Measurements from ENCODE around the gene SHKBP1. TPM values are rescaled to one million over a fixed set of nuclear protein-coding genes. Genes with fewer than 3 reads are reported as not detected.

Gene SHKBP1
- total RNA-seq, 5 donors from 2014 or later (not counting 1 experiment from before 2014, with no cell fraction given): 117 to 153 (median 142) TPM

DNA sequence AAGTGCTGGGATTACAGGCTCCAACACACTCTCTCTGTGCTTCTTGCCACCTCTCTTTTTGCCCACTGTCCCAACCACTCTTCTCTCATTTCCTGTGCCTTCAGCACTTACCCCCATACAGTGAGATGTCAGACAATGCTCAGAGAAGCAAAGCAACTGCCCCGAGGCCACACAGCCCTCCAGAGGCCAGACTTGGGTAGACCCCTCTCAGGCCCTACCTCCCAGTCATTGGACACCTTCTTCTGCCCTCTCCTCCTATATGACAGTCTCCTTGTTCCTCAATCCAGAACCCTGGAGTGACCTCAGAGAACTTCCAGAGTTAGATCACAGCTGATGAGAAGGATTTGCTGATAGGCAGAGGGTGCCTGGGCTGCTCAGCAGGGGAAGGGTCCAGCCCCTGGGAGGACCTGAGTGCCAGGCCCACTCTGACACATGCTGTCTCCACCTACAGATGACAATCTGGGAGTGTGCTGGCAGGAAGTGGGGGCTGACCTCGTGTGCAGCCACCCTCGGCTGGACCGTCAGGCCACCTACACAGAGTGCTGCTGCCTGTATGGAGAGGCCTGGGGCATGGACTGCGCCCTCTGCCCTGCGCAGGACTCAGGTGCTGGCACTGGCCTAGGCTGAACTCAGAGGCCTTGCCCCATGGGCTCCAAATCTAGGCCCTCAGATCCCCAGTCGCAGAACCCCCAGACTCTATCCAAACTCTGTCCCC, 48.9 kb downstream of the SHKBP1 start:
- H3K27ac ChIP-seq (ENCODE audit: low read length): no peak overlapping the region
- H3K4me3 ChIP-seq (ENCODE audit: control insufficient read depth in 1 of 2, extremely low read depth in 1 of 2, low read length in 1 of 2): no peak overlapping the region
- Mint-ChIP-seq H3K27ac (peak overlapping the region in 1 of 2 donors; percentile 5), H3K27me3 (no peaks in the 10 kb centered on the region), H3K4me1 (peaks cover 2 to 12% (median 3%) of the 10 kb centered on the region in 3 donors), H3K36me3 (peaks cover 36% of the 10 kb centered on the region), H3K4me3 (no peak overlapping the region), H3K9me3 (no peaks in the 10 kb centered on the region)
- ChIA-PET POLR2A (interaction anchor here in 1 of 2 donors (0.5 kb wide), 1 partner anchor 715 kb away, joined by 4 read pairs; no protein-coding TSS in a partner anchor), CTCF (no interaction called here)
- H3K4me1 ChIP-seq (ENCODE audit: control insufficient read depth in 1 of 2, extremely low read depth in 1 of 2, insufficient read depth in 2 of 2, low read length in 2 of 2): peaks cover 0 to 6% of the 10 kb centered on the region in 2 experiments
- DNase-seq: no peak
- no peaks in the 10 kb centered on the region for H3K9me3 ChIP-seq
- no peak for ATAC-seq (replicated peaks in 1 of 4)
- H3K27me3 ChIP-seq (replicated peaks in 1 of 2; ENCODE audit: control insufficient read depth in 2 of 2, extremely low read depth in 1 of 2, insufficient read depth in 2 of 2, low read length in 1 of 2): no peaks in the 10 kb centered on the region
- 91% methylated on average over 5 of the region's 7 CpGs for WGBS (ENCODE audit: insufficient coverage)
- H3K36me3 ChIP-seq (ENCODE audit: control insufficient read depth in 2 of 2, extremely low read depth in 1 of 2, insufficient read depth in 1 of 2, low read length in 1 of 2): peaks cover 4 to 45% of the 10 kb centered on the region in 2 donors

GRCh38 chr19:40626918-40627317, 50.2 kb downstream of the SHKBP1 start:
- Mint-ChIP-seq H3K4me1 (peaks cover 2 to 13% (median 3%) of the 10 kb centered on the region in 3 donors), H3K36me3 (peaks cover 29% of the 10 kb centered on the region), H3K27me3 (no peaks in the 10 kb centered on the region), H3K9me3 (no peaks in the 10 kb centered on the region), H3K27ac (no peak overlapping the region), H3K4me3 (no peak overlapping the region)
- Histone ChIP-seq H3K4me3 (ENCODE audit: control insufficient read depth in 1 of 2, extremely low read depth in 1 of 2, low read length in 1 of 2) (no peak overlapping the region), H3K36me3 (ENCODE audit: control insufficient read depth in 2 of 2, extremely low read depth in 1 of 2, insufficient read depth in 1 of 2, low read length in 1 of 2) (peaks cover 4 to 37% of the 10 kb centered on the region in 2 donors), H3K4me1 (ENCODE audit: control insufficient read depth in 1 of 2, extremely low read depth in 1 of 2, insufficient read depth in 2 of 2, low read length in 2 of 2) (peaks cover 0 to 8% of the 10 kb centered on the region in 2 experiments), H3K27ac (ENCODE audit: low read length) (no peak overlapping the region), H3K27me3 (replicated peaks in 1 of 2; ENCODE audit: control insufficient read depth in 2 of 2, extremely low read depth in 1 of 2, insufficient read depth in 2 of 2, low read length in 1 of 2) (no peaks in the 10 kb centered on the region), H3K9me3 (no peaks in the 10 kb centered on the region)
- ATAC-seq (replicated peaks in 1 of 4) (no peak), DNase-seq (no peak)
- ChIA-PET CTCF (no interaction called here), POLR2A (interaction anchor here in 1 of 2 donors (0.6 kb wide), 1 partner anchor 8 kb away, joined by 4 read pairs; no protein-coding TSS in a partner anchor)
- WGBS (ENCODE audit: insufficient coverage): 97% methylated on average over 15 of the region's 24 CpGs

- 95% methylated on average over 37 of the region's 39 CpGs for WGBS (ENCODE audit: insufficient coverage)
- ATAC-seq (replicated peaks in 1 of 4): no peak
- Histone ChIP-seq H3K4me3 (ENCODE audit: control insufficient read depth in 1 of 2, extremely low read depth in 1 of 2, low read length in 1 of 2) (no peak overlapping the region), H3K9me3 (no peaks in the 10 kb centered on the region), H3K4me1 (ENCODE audit: control insufficient read depth in 1 of 2, extremely low read depth in 1 of 2, insufficient read depth in 2 of 2, low read length in 2 of 2) (peaks cover 0 to 8% of the 10 kb centered on the region in 2 experiments), H3K27ac (ENCODE audit: low read length) (no peak overlapping the region), H3K36me3 (ENCODE audit: control insufficient read depth in 2 of 2, extremely low read depth in 1 of 2, insufficient read depth in 1 of 2, low read length in 1 of 2) (peaks cover 4 to 30% of the 10 kb centered on the region in 2 donors), H3K27me3 (replicated peaks in 1 of 2; ENCODE audit: control insufficient read depth in 2 of 2, extremely low read depth in 1 of 2, insufficient read depth in 2 of 2, low read length in 1 of 2) (no peaks in the 10 kb centered on the region)
- ChIA-PET CTCF (no interaction called here), POLR2A (no interaction called here)
- Mint-ChIP-seq H3K9me3 (no peaks in the 10 kb centered on the region), H3K4me3 (no peak overlapping the region), H3K27ac (no peak overlapping the region), H3K4me1 (peaks cover 2 to 13% (median 3%) of the 10 kb centered on the region in 3 donors), H3K36me3 (peaks cover 27% of the 10 kb centered on the region), H3K27me3 (no peaks in the 10 kb centered on the region)
- no peak for DNase-seq
These were observed 51.0 kb downstream of the SHKBP1 start for GRCh38 chr19:40627486-40628279.

DNA sequence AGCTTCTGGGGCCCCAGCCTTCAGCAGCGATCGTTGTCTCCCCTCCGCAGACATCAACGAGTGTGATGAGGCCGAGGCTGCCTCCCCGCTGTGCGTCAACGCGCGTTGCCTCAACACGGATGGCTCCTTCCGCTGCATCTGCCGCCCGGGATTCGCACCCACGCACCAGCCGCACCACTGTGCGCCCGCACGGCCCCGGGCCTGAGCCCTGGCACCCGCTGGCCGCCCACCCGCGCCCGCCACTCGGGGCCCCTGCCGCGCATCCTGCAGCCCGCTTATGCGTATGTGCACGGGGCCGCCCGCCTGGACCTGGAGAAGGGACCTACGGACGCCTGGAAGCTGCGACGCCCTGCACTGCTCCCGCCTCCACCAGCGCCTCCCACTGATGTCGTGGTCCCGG, 52.7 kb downstream of the SHKBP1 start:
- peak in 1 of 4 experiments; percentile 5 for ATAC-seq (replicated peaks in 1 of 4)
- Histone ChIP-seq H3K9me3 (no peaks in the 10 kb centered on the region), H3K36me3 (ENCODE audit: control insufficient read depth in 2 of 2, extremely low read depth in 1 of 2, insufficient read depth in 1 of 2, low read length in 1 of 2) (peaks cover 0 to 21% of the 10 kb centered on the region in 2 donors), H3K4me3 (ENCODE audit: control insufficient read depth in 1 of 2, extremely low read depth in 1 of 2, low read length in 1 of 2) (no peak overlapping the region), H3K27me3 (replicated peaks in 1 of 2; ENCODE audit: control insufficient read depth in 2 of 2, extremely low read depth in 1 of 2, insufficient read depth in 2 of 2, low read length in 1 of 2) (no peaks in the 10 kb centered on the region), H3K4me1 (ENCODE audit: control insufficient read depth in 1 of 2, extremely low read depth in 1 of 2, insufficient read depth in 2 of 2, low read length in 2 of 2) (peaks cover 0 to 11% of the 10 kb centered on the region in 2 experiments), H3K27ac (ENCODE audit: low read length) (no peak overlapping the region)
- 94% methylated on average over 38 of the region's 42 CpGs for WGBS (ENCODE audit: insufficient coverage)
- H3K27me3 Mint-ChIP-seq: no peaks in the 10 kb centered on the region
- H3K9me3 Mint-ChIP-seq: no peaks in the 10 kb centered on the region
- POLR2A ChIA-PET: no interaction called here
- H3K4me1 Mint-ChIP-seq: peaks cover 3 to 22% (median 7%) of the 10 kb centered on the region in 3 donors
- H3K36me3 Mint-ChIP-seq: peaks cover 20% of the 10 kb centered on the region
- H3K4me3 Mint-ChIP-seq: peak overlapping the region in 1 of 3 donors; percentile 18
- no peak overlapping the region for H3K27ac Mint-ChIP-seq
- CTCF ChIA-PET: interaction anchor here in 1 of 2 donors (0.5 kb wide), 1 partner anchor 1627 kb away, joined by 3 read pairs; no protein-coding TSS in a partner anchor
- no peak for DNase-seq

DNA sequence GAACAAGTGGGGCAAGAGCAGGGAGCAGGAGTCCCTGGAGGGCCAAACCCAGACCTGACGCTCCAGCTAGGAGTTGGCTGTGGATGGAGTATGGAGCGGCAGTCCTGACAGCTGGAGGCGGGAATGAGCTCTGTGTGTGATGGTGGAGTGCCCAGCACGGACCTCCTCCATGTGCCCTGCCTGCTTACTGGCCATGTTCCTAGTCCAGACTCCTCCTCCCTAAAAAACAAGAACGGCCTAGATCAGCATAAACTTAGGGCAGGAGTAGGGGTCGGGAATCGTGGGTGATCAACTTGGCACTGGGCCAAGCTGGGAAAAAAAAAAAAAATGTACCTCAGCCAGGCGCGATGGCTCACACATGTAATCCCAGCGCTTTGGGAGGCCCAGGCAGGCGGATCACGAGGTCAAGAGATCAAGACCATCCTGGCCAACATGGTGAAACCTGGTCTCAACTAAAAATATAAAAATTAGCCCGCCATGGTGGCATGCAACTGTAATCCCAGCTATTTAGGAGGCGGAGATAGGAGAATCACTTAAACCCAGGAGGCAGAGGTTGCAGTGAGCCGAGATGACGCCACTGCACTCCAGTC, 54.0 kb downstream of the SHKBP1 start:
- 75% methylated on average over 12 of the region's 16 CpGs for WGBS (ENCODE audit: insufficient coverage)
- ChIA-PET CTCF (interaction anchor here (0.6 to 0.9 kb wide), 2 partner anchors 11 to 967 kb away, joined by 3 to 4 read pairs; no protein-coding TSS in a partner anchor), POLR2A (no interaction called here)
- Mint-ChIP-seq H3K4me1 (peaks cover 7 to 25% (median 9%) of the 10 kb centered on the region in 3 donors), H3K27me3 (no peaks in the 10 kb centered on the region), H3K27ac (no peak overlapping the region), H3K36me3 (peaks cover 12% of the 10 kb centered on the region), H3K4me3 (no peak overlapping the region), H3K9me3 (no peaks in the 10 kb centered on the region)
- DNase-seq: no peak
- H3K4me3 ChIP-seq (ENCODE audit: control insufficient read depth in 1 of 2, extremely low read depth in 1 of 2, low read length in 1 of 2): no peak overlapping the region
- no peaks in the 10 kb centered on the region for H3K9me3 ChIP-seq
- peaks cover 0 to 5% of the 10 kb centered on the region in 2 experiments for H3K27me3 ChIP-seq (replicated peaks in 1 of 2; ENCODE audit: control insufficient read depth in 2 of 2, extremely low read depth in 1 of 2, insufficient read depth in 2 of 2, low read length in 1 of 2)
- H3K27ac ChIP-seq (ENCODE audit: low read length): no peak overlapping the region
- ATAC-seq (replicated peaks in 1 of 4): no peak
- H3K36me3 ChIP-seq (ENCODE audit: control insufficient read depth in 2 of 2, extremely low read depth in 1 of 2, insufficient read depth in 1 of 2, low read length in 1 of 2): peaks cover 0 to 13% of the 10 kb centered on the region in 2 donors
- peaks cover 0 to 12% of the 10 kb centered on the region in 2 experiments for H3K4me1 ChIP-seq (ENCODE audit: control insufficient read depth in 1 of 2, extremely low read depth in 1 of 2, insufficient read depth in 2 of 2, low read length in 2 of 2)

All from T-cell (primary cell).